IMR-90 (cell line): ENCODE data around the gene EFEMP1. TPM values are rescaled to one million over a fixed set of nuclear protein-coding genes. Genes with fewer than 3 reads are reported as not detected.

Experiments
- ATAC-seq: fragments of 200-7000 bp; cut with Tn5 transposase; 2 replicates; pipeline ENCODE4 v1.9.1; 2020; ENCODE audit warnings: low read depth, mild to moderate bottlenecking, moderate library complexity
- BruUV-seq: library from RNA; stranded (reverse); fragments of 400-500 nt; replicated peaks from 2 replicates; lab custom pipeline; 2021; lab: Mats Ljungman, UMichigan
- CTCF ChIA-PET: fragments of 300-600 bp; formaldehyde crosslinking; extraction: SDS; loops from one replicate; lab custom pipeline; 2021; ENCODE audit warnings: antibody characterized with exemption; lab: Yijun Ruan, JAX
- POLR2A ChIA-PET: fragments of 300-600 bp; sonication (Branson Sonifier 250); formaldehyde crosslinking; loops from one replicate; lab custom pipeline; 2022; ENCODE audit warnings: antibody characterized with exemption; ENCODE audit not compliant: unreplicated experiment; lab: Charles Lee
- DNase-seq: peaks from one replicate; pipeline ENCODE4 v3.0.0; 2013
- H2AFZ ChIP-seq: replicated peaks from 2 replicates; pipeline ENCODE3; 2013; ENCODE audit warnings: low read length, mild to moderate bottlenecking; ENCODE audit not compliant: poor library complexity
- H2AK5ac ChIP-seq: 2 replicates; pipeline ENCODE4 v1.6.1; 2013; ENCODE audit warnings: low read depth, low read length, inconsistent platforms
- H2AK9ac ChIP-seq: replicated peaks from 2 replicates; pipeline ENCODE3; 2013; ENCODE audit warnings: mild to moderate bottlenecking, low read depth, low read length, moderate library complexity; ENCODE audit not compliant: poor library complexity
- H2BK120ac ChIP-seq: 2 replicates; pipeline ENCODE4 v1.6.1; 2013; ENCODE audit warnings: low read depth, low read length, inconsistent platforms
- H2BK15ac ChIP-seq: 3 replicates; pipeline ENCODE4 v1.6.1; 2013; ENCODE audit warnings: low read depth, low read length, inconsistent platforms
- H2BK20ac ChIP-seq: 2 replicates; pipeline ENCODE4 v1.6.1; 2013; ENCODE audit warnings: low read depth, mild to moderate bottlenecking, inconsistent platforms, low read length, moderate library complexity
- H2BK5ac ChIP-seq: 2 replicates; pipeline ENCODE4 v1.6.1; 2013; ENCODE audit warnings: mild to moderate bottlenecking, low read depth, low read length, inconsistent platforms; ENCODE audit not compliant: poor library complexity, severe bottlenecking
- H3K14ac ChIP-seq: replicated peaks from 2 replicates; pipeline ENCODE4 v1.6.1; 2013; ENCODE audit warnings: low read depth, low read length, inconsistent platforms
- H3K18ac ChIP-seq: 2 replicates; pipeline ENCODE4 v1.6.1; 2013; ENCODE audit warnings: low read depth, low read length, control low read depth
- H3K23ac ChIP-seq: 2 replicates; pipeline ENCODE4 v1.6.1; 2013; ENCODE audit warnings: low read depth, low read length, inconsistent platforms
- H3K27ac ChIP-seq: 2 replicates; pipeline ENCODE4 v1.5.1; 2013; ENCODE audit warnings: mild to moderate bottlenecking, control low read depth, low read length; ENCODE audit not compliant: insufficient read depth
- H3K27me3 ChIP-seq: 2 replicates; pipeline ENCODE4 v1.6.1; 2013; ENCODE audit warnings: low read length; ENCODE audit not compliant: control insufficient read depth, insufficient read depth
- H3K36me3 ChIP-seq: 2 replicates; pipeline ENCODE4 v1.6.1; 2013; ENCODE audit warnings: low read length, mixed read lengths; ENCODE audit not compliant: control insufficient read depth, insufficient read depth
- H3K4ac ChIP-seq: 2 replicates; pipeline ENCODE4 v1.6.1; 2013; ENCODE audit warnings: low read depth, low read length, inconsistent platforms
- H3K4me1 ChIP-seq: 2 replicates; pipeline ENCODE4 v1.6.1; 2013; ENCODE audit warnings: low read length, mixed read lengths; ENCODE audit not compliant: control insufficient read depth, insufficient read depth
- H3K4me2 ChIP-seq: 2 replicates; pipeline ENCODE4 v1.6.1; 2013; ENCODE audit warnings: low read depth, mild to moderate bottlenecking, control low read depth, low read length, moderate library complexity
- H3K4me3 ChIP-seq: 2 replicates; pipeline ENCODE4 v1.5.1; 2013; ENCODE audit warnings: low read depth, mild to moderate bottlenecking, control low read depth, low read length, moderate library complexity; ENCODE audit not compliant: insufficient read depth
- H3K56ac ChIP-seq: 2 replicates; pipeline ENCODE4 v1.6.1; 2013; ENCODE audit warnings: low read length, inconsistent platforms; ENCODE audit not compliant: insufficient read depth; ENCODE audit errors: extremely low read depth
- H3K79me1 ChIP-seq, 2 experiments: 2 replicates each; pipeline ENCODE4 v1.6.1; 2013; ENCODE audit warnings: low read length in 2 of 2, inconsistent platforms in 1 of 2, low read depth in 1 of 2
- H3K9ac ChIP-seq: 2 replicates; pipeline ENCODE4 v1.6.1; 2013; ENCODE audit warnings: low read depth, low read length, control low read depth
- H3K9me1 ChIP-seq: 2 replicates; pipeline ENCODE4 v1.6.1; 2013; ENCODE audit warnings: low read length, inconsistent platforms; ENCODE audit not compliant: insufficient read depth
- H3K9me3 ChIP-seq: 2 replicates; pipeline ENCODE4 v1.6.1; 2013; ENCODE audit warnings: low read length; ENCODE audit not compliant: control insufficient read depth, insufficient read depth
- H4K20me1 ChIP-seq: 2 replicates; pipeline ENCODE4 v1.6.1; 2013; ENCODE audit warnings: low read length, inconsistent platforms; ENCODE audit not compliant: insufficient read depth
- H4K5ac ChIP-seq: 2 replicates; pipeline ENCODE4 v1.6.1; 2013; ENCODE audit warnings: mild to moderate bottlenecking, low read depth, low read length, control low read depth
- H4K8ac ChIP-seq, 2 experiments: 2 replicates each; pipeline ENCODE4 v1.6.1; 2013; ENCODE audit warnings: low read depth in 2 of 2, low read length in 2 of 2, control low read depth in 1 of 2, inconsistent platforms in 1 of 2
- H4K91ac ChIP-seq: 2 replicates; pipeline ENCODE4 v1.6.1; 2013; ENCODE audit warnings: low read depth, low read length, inconsistent platforms; ENCODE audit not compliant: insufficient read depth
- BHLHE40 ChIP-seq: fragments of 150-350 bp; IDR thresholded peaks from 2 replicates; pipeline ENCODE4 v1.6.1; 2016; ENCODE audit warnings: mild to moderate bottlenecking, low read depth, low read length
- CEBPB ChIP-seq: IDR thresholded peaks from 2 replicates; pipeline ENCODE4 v1.6.1; 2012; ENCODE audit warnings: low read depth, low read length, improper control_type of control experiment
- CHD1 ChIP-seq: IDR thresholded peaks from 2 replicates; pipeline ENCODE4 v1.6.1; 2012; ENCODE audit warnings: low read depth, low read length, improper control_type of control experiment
- FOS ChIP-seq: fragments of 150-350 bp; IDR thresholded peaks from 2 replicates; pipeline ENCODE4 v1.6.1; 2016; ENCODE audit warnings: low read depth, low read length
- MAFK ChIP-seq: IDR thresholded peaks from 2 replicates; pipeline ENCODE4 v1.6.1; 2012; ENCODE audit warnings: low read depth, low read length, improper control_type of control experiment
- MAZ ChIP-seq: IDR thresholded peaks from 2 replicates; pipeline ENCODE4 v1.6.1; 2012; ENCODE audit warnings: low read depth, mild to moderate bottlenecking, low read length, improper control_type of control experiment, moderate library complexity, borderline replicate concordance
- MXI1 ChIP-seq: IDR thresholded peaks from 2 replicates; pipeline ENCODE4 v1.6.1; 2012; ENCODE audit warnings: low read depth, mild to moderate bottlenecking, low read length, moderate library complexity, borderline replicate concordance
- NFE2L2 ChIP-seq: fragments of 150-350 bp; IDR thresholded peaks from 2 replicates; pipeline ENCODE4 v1.6.1; 2016; ENCODE audit warnings: low read depth, mild to moderate bottlenecking, low read length
- POLR2A ChIP-seq: IDR thresholded peaks from 2 replicates; pipeline ENCODE4 v1.6.1; 2012; ENCODE audit warnings: mild to moderate bottlenecking, low read depth, low read length
- RAD21 ChIP-seq: IDR thresholded peaks from 2 replicates; pipeline ENCODE4 v1.6.1; 2012; ENCODE audit warnings: low read length, improper control_type of control experiment
- RCOR1 ChIP-seq: IDR thresholded peaks from 2 replicates; pipeline ENCODE4 v1.6.1; 2012; ENCODE audit warnings: mild to moderate bottlenecking, low read length, improper control_type of control experiment; ENCODE audit not compliant: insufficient replicate concordance
- RFX5 ChIP-seq: IDR thresholded peaks from 2 replicates; pipeline ENCODE4 v1.8.0; 2012; ENCODE audit warnings: low read depth, mild to moderate bottlenecking, low read length, moderate library complexity
- SMC3 ChIP-seq: fragments of 150-350 bp; IDR thresholded peaks from 2 replicates; pipeline ENCODE4 v1.6.1; 2016; ENCODE audit warnings: low read depth, mild to moderate bottlenecking, antibody characterized with exemption, low read length, moderate library complexity
- WGBS, 2 experiments: methylation state at CpG; one replicate each; pipeline versions ENCODE4 v1.1.5 to v1.1.7; 2013; ENCODE audit warnings: missing lambda C conversion rate in 2 of 2; ENCODE audit not compliant: insufficient read length in 1 of 2; ENCODE audit errors: extremely low coverage in 2 of 2; 5-methylcytosine and 5-hydroxymethylcytosine counted together
- dilution Hi-C: fragments of 300-500 bp; cut with HindIII; formaldehyde crosslinking; loops from one replicate; pipeline ENCODE4 v1.14.3; 2018; ENCODE audit warnings: low sequenced_read_pairs; ENCODE audit not compliant: unreplicated experiment
- in situ Hi-C: fragments of 300-500 bp; cut with MboI; formaldehyde crosslinking; loops from 3 replicates; pipeline ENCODE4 v1.14.3; 2019; ENCODE audit warnings: low sequenced_read_pairs, inconsistent platforms, mixed read lengths
- intact Hi-C: fragments of 100-400 bp; cut with micrococcal nuclease; formaldehyde crosslinking; loops from 2 replicates; pipeline ENCODE4 v1.10.0; 2022
- polyA plus RNA-seq, 3 experiments: library from polyadenylated mRNA; depleted of rRNA; stranded (reverse); fragments of >200 nt; gene quantifications; 2 replicates each; pipeline ENCODE4 v1.2.3, GENCODE V29; 2012; ENCODE audit warnings: low replicate concordance in 1 of 3
- total RNA-seq: library from RNA; depleted of rRNA; stranded (reverse); fragments of >200 nt; gene quantifications from 2 replicates; pipeline ENCODE4 v1.2.3, GENCODE V29; 2012
- TF ChIP-seq, protein P1 (sequence below): fragments of 150-350 bp; IDR thresholded peaks from 2 replicates; pipeline ENCODE4 v1.6.1; 2016; ENCODE audit warnings: low read depth, mild to moderate bottlenecking, low read length, moderate library complexity, borderline replicate concordance
- TF ChIP-seq, protein P2 (sequence below): fragments of 150-350 bp; IDR thresholded peaks from 2 replicates; pipeline ENCODE4 v1.6.1; 2017; ENCODE audit warnings: mild to moderate bottlenecking, antibody characterized with exemption, low read length, low read depth
- TF ChIP-seq, protein P3 (sequence below): conservative IDR thresholded peaks from 2 replicates; pipeline ENCODE4 v1.5.1; 2012; ENCODE audit warnings: mild to moderate bottlenecking, low read depth, low read length, improper control_type of control experiment

The EFEMP1 gene
- total and polyA plus RNA-seq, 2 of the 4 experiments (the other 2 are of a cell fraction): 214 to 219 TPM

DNA sequence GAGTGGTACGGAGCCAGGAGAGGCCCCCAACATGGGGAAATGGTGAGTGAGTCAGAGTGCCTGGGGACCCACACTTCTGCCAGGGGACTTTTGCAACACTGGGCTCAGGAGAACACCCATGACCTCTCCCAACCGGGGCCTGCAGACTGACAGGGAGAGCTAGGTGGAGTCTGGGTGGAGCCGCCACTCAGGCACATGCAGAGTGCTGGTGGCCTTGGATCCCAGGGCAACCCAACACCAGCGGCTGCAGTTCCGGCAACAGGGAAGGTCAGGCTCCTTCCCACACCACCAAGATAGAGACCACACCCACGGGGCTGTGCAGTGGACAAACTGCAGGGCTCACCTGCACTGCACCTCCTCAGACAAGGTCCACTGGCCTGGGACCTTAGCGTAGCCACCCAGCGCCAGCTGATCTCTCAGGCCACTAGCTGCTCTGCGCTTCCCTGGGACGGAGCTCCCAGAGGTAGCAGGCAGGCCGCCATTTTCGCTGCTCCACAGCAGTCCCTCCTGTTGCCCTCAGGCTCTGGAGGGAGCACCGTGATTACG, 99.0 kb downstream of the EFEMP1 start:
- 92% methylated on average over 7 of the region's 14 CpGs; no CpG with 5 or more reads in 1 of the 2 experiments for WGBS, 2 experiments
- Histone ChIP-seq H3K36me3 (no peaks in the 10 kb centered on the region), H4K20me1 (no peaks in the 10 kb centered on the region), H4K91ac (no peak overlapping the region), H2BK15ac (no peak overlapping the region), H3K4ac (no peak overlapping the region), H2BK120ac (no peak overlapping the region), H3K9ac (no peak overlapping the region), H3K79me1 (no peaks in the 10 kb centered on the region), H2BK20ac (no peak overlapping the region), H3K14ac (no peak overlapping the region), H3K56ac (no peak overlapping the region), H2BK5ac (no peak overlapping the region), H3K23ac (no peak overlapping the region), H3K4me2 (no peak overlapping the region), H3K27ac (no peak overlapping the region), H4K8ac (no peak overlapping the region), H3K27me3 (no peaks in the 10 kb centered on the region), H2AK9ac (no peak overlapping the region), H4K5ac (no peak overlapping the region), H2AFZ (no peak overlapping the region), H3K9me1 (0 out of 2 replicates have a peak, but pooled peaks cover 2% of the 10 kb centered on the region), H3K18ac (no peak overlapping the region), H2AK5ac (no peak overlapping the region; the same call in 1 of the 2 replicates), H3K4me1 (peaks cover 5% of the 10 kb centered on the region; the same call in 1 of the 2 replicates), H3K9me3 (no peaks in the 10 kb centered on the region), H3K4me3 (no peak overlapping the region)
- DNase-seq (no peak), ATAC-seq (no peak)
- no TSS peak for BruUV-seq
- CTCF ChIA-PET: interaction anchor here (0.7 kb wide), 1 partner anchor 138 kb away, joined by 4 read pairs; no protein-coding TSS in a partner anchor
- dilution Hi-C loops: no loop called here
- POLR2A ChIA-PET: no interaction called here
- in situ Hi-C loops: no loop called here
- TF ChIP-seq MXI1 (no peak), RFX5 (no peak), POLR2A (no peak), SMC3 (no peak), FOS (no peak), NFE2L2 (no peak), BHLHE40 (no peak), MAFK (no peak), RCOR1 (no peak), RAD21 (no peak), CEBPB (no peak), MAZ (no peak), CHD1 (no peak)
- TF ChIP-seq, protein P1, sequence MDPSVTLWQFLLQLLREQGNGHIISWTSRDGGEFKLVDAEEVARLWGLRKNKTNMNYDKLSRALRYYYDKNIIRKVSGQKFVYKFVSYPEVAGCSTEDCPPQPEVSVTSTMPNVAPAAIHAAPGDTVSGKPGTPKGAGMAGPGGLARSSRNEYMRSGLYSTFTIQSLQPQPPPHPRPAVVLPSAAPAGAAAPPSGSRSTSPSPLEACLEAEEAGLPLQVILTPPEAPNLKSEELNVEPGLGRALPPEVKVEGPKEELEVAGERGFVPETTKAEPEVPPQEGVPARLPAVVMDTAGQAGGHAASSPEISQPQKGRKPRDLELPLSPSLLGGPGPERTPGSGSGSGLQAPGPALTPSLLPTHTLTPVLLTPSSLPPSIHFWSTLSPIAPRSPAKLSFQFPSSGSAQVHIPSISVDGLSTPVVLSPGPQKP: no peak
- TF ChIP-seq, protein P2, sequence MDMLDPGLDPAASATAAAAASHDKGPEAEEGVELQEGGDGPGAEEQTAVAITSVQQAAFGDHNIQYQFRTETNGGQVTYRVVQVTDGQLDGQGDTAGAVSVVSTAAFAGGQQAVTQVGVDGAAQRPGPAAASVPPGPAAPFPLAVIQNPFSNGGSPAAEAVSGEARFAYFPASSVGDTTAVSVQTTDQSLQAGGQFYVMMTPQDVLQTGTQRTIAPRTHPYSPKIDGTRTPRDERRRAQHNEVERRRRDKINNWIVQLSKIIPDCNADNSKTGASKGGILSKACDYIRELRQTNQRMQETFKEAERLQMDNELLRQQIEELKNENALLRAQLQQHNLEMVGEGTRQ: no peak
- TF ChIP-seq, protein P3, sequence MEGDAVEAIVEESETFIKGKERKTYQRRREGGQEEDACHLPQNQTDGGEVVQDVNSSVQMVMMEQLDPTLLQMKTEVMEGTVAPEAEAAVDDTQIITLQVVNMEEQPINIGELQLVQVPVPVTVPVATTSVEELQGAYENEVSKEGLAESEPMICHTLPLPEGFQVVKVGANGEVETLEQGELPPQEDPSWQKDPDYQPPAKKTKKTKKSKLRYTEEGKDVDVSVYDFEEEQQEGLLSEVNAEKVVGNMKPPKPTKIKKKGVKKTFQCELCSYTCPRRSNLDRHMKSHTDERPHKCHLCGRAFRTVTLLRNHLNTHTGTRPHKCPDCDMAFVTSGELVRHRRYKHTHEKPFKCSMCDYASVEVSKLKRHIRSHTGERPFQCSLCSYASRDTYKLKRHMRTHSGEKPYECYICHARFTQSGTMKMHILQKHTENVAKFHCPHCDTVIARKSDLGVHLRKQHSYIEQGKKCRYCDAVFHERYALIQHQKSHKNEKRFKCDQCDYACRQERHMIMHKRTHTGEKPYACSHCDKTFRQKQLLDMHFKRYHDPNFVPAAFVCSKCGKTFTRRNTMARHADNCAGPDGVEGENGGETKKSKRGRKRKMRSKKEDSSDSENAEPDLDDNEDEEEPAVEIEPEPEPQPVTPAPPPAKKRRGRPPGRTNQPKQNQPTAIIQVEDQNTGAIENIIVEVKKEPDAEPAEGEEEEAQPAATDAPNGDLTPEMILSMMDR: no peak
- intact Hi-C loops: no loop called here
